ENCODE measurements around the gene MEIS2.

- TF ChIP-seq POLR2A (IDR thresholded peaks at IDR 0.05) (no peak), POLR2AphosphoS5 (IDR thresholded peaks at IDR 0.05) (no peak), CTCF (IDR thresholded peaks at IDR 0.05) (no peak), EP300 (IDR thresholded peaks at IDR 0.05) (no peak)
Measured at GRCh38 chr15:36992454-36992853, 107.9 kb downstream of the MEIS2 start.
